ENCODE measurements around the gene ABLIM2.

- TF ChIP-seq, protein P1, sequence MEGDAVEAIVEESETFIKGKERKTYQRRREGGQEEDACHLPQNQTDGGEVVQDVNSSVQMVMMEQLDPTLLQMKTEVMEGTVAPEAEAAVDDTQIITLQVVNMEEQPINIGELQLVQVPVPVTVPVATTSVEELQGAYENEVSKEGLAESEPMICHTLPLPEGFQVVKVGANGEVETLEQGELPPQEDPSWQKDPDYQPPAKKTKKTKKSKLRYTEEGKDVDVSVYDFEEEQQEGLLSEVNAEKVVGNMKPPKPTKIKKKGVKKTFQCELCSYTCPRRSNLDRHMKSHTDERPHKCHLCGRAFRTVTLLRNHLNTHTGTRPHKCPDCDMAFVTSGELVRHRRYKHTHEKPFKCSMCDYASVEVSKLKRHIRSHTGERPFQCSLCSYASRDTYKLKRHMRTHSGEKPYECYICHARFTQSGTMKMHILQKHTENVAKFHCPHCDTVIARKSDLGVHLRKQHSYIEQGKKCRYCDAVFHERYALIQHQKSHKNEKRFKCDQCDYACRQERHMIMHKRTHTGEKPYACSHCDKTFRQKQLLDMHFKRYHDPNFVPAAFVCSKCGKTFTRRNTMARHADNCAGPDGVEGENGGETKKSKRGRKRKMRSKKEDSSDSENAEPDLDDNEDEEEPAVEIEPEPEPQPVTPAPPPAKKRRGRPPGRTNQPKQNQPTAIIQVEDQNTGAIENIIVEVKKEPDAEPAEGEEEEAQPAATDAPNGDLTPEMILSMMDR (IDR thresholded peaks at IDR 0.05 in 4 of 5, conservative IDR thresholded peaks at IDR 0.05 in 1 of 5), result no peak
- TF ChIP-seq POLR2A (IDR thresholded peaks at IDR 0.05), result no peak
Observed at GRCh38 chr4:8026453-8026852, 132.2 kb downstream of the ABLIM2 start.

All from gastrocnemius medialis (tissue), 4 donors.